ENCODE measurements around the gene MAPK10.

DNA sequence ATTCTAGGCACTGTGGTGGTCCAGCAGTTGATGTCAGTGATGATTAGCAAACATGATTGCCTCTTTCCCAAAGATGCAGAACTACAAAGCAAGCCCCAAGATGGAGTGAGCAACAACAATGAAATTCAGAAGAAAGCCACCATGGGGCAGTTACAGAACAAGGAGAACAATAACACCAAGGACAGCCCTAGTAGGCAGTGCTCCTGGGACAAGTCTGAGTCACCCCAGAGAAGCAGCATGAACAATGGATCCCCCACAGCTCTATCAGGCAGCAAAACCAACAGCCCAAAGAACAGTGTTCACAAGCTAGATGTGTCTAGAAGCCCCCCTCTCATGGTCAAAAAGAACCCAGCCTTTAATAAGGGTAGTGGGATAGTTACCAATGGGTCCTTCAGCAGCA lies 365.3 kb downstream of the MAPK10 start:
- TF ChIP-seq CTCF (IDR thresholded peaks at IDR 0.05) (no peak), SMAD4 (CRISPR knock-in tag; IDR thresholded peaks at IDR 0.05) (no peak), NR1H2 (CRISPR knock-in tag; IDR thresholded peaks at IDR 0.05) (no peak), TEAD1 (CRISPR knock-in tag; IDR thresholded peaks at IDR 0.05) (no peak), ZNF512 (CRISPR knock-in tag; IDR thresholded peaks at IDR 0.05; ENCODE audit: borderline replicate concordance) (no peak)
- TF ChIP-seq, protein P1, sequence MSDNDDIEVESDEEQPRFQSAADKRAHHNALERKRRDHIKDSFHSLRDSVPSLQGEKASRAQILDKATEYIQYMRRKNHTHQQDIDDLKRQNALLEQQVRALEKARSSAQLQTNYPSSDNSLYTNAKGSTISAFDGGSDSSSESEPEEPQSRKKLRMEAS (CRISPR knock-in tag; IDR thresholded peaks at IDR 0.05) = no peak
- TF ChIP-seq, protein P2, sequence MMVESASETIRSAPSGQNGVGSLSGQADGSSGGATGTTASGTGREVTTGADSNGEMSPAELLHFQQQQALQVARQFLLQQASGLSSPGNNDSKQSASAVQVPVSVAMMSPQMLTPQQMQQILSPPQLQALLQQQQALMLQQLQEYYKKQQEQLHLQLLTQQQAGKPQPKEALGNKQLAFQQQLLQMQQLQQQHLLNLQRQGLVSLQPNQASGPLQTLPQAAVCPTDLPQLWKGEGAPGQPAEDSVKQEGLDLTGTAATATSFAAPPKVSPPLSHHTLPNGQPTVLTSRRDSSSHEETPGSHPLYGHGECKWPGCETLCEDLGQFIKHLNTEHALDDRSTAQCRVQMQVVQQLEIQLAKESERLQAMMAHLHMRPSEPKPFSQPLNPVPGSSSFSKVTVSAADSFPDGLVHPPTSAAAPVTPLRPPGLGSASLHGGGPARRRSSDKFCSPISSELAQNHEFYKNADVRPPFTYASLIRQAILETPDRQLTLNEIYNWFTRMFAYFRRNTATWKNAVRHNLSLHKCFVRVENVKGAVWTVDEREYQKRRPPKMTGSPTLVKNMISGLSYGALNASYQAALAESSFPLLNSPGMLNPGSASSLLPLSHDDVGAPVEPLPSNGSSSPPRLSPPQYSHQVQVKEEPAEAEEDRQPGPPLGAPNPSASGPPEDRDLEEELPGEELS (CRISPR knock-in tag; IDR thresholded peaks at IDR 0.05) = no peak

Measured in WTC11 (cell line).